SU-DHL-6 (cell line): ENCODE results near the gene PTPRE.

ENCODE experiments used
- H2AFZ ChIP-seq: fragments of 200-600 bp; sonication (generic); 2 replicates; pipeline ENCODE4 v1.6.1; 2014; ENCODE audit warnings: low read depth, mild to moderate bottlenecking, moderate library complexity, mixed read lengths, antibody characterized with exemption, low read length; ENCODE audit not compliant: severe bottlenecking
- H3F3A ChIP-seq: fragments of 200-600 bp; shearing (Covaris generic); 2 replicates; pipeline ENCODE4 v1.6.0; 2016; ENCODE audit warnings: antibody characterized with exemption, mild to moderate bottlenecking; ENCODE audit not compliant: insufficient read depth
- H3K27ac ChIP-seq: fragments of 200-600 bp; sonication (generic); 2 replicates; pipeline ENCODE4 v1.5.1; 2016; ENCODE audit warnings: low read depth, mild to moderate bottlenecking, low read length, moderate library complexity, mixed read lengths
- H3K27me3 ChIP-seq: fragments of 200-600 bp; sonication (generic), shearing (Covaris generic); 2 replicates; pipeline ENCODE4 v1.6.0; 2014; ENCODE audit warnings: mild to moderate bottlenecking, low read length
- H3K36me3 ChIP-seq: fragments of 200-600 bp; sonication (generic); 2 replicates; pipeline ENCODE4 v1.6.1; 2014; ENCODE audit warnings: mild to moderate bottlenecking, low read length, mixed read lengths
- H3K4me2 ChIP-seq: fragments of 300-600, 200-600 bp; shearing (Covaris generic), sonication (generic); 2 replicates; pipeline ENCODE4 v1.6.0; 2014; ENCODE audit warnings: low read length, low read depth, mild to moderate bottlenecking; ENCODE audit not compliant: poor library complexity, severe bottlenecking
- H3K4me3 ChIP-seq: fragments of 200-600 bp; sonication (generic); 2 replicates; pipeline ENCODE4 v1.5.1; 2014; ENCODE audit warnings: antibody characterized with exemption, low read length, mild to moderate bottlenecking, mixed read lengths; ENCODE audit not compliant: insufficient read depth, poor library complexity, severe bottlenecking
- H3K79me2 ChIP-seq: fragments of 200-600 bp; sonication (generic); 2 replicates; pipeline ENCODE4 v1.6.1; 2014; ENCODE audit warnings: mild to moderate bottlenecking, low read length, moderate library complexity; ENCODE audit not compliant: insufficient read depth
- H3K9ac ChIP-seq: fragments of 200-600 bp; sonication (generic); 2 replicates; pipeline ENCODE4 v1.7.0; 2014; ENCODE audit warnings: mild to moderate bottlenecking, low read length
- H3K9me2 ChIP-seq: fragments of 200-600 bp; sonication (generic); replicated peaks from 2 replicates; pipeline ENCODE4 v1.6.1; 2014; ENCODE audit warnings: low read length; ENCODE audit not compliant: insufficient read depth
- H3K9me3 ChIP-seq: fragments of 200-600 bp; sonication (generic); 2 replicates; pipeline ENCODE4 v1.6.1; 2014; ENCODE audit warnings: low read length, mixed read lengths; ENCODE audit not compliant: insufficient read depth
- H4K20me1 ChIP-seq: fragments of 200-600 bp; sonication (generic); 2 replicates; pipeline ENCODE4 v1.6.1; 2014; ENCODE audit warnings: low read depth, mild to moderate bottlenecking, antibody characterized with exemption, low read length, moderate library complexity, mixed read lengths
- CTCF ChIP-seq: fragments of 200-600 bp; sonication (generic); IDR thresholded peaks from one replicate; pipeline ENCODE4 v1.5.1; 2017; ENCODE audit warnings: antibody characterized with exemption, mild to moderate bottlenecking, low read length, moderate library complexity; ENCODE audit not compliant: insufficient read depth, poor library complexity, severe bottlenecking
- EZH2phosphoT487 ChIP-seq: fragments of 200-600 bp; sonication (generic), shearing (Covaris generic); conservative IDR thresholded peaks from 2 replicates; pipeline ENCODE4 v1.6.1; 2018; ENCODE audit warnings: mild to moderate bottlenecking, antibody characterized with exemption, low read length, moderate library complexity, mixed read lengths

Gene PTPRE

GRCh38 chr10:127908959-127909267 lies 2.0 kb downstream of the PTPRE start:
- no peaks in the 10 kb centered on the region for H3K9me2 ChIP-seq
- H3F3A ChIP-seq, result no peaks in the 10 kb centered on the region
- H3K27me3 ChIP-seq, result no peaks in the 10 kb centered on the region
- H3K9me3 ChIP-seq, result no peaks in the 10 kb centered on the region
- H3K36me3 ChIP-seq, result no peaks in the 10 kb centered on the region
- no peaks in the 10 kb centered on the region for H4K20me1 ChIP-seq
- H3K9ac ChIP-seq, result no peak overlapping the region
- no peak overlapping the region for H3K27ac ChIP-seq
- TF ChIP-seq EZH2phosphoT487 (no peak), CTCF (no peak)
- H3K4me2 ChIP-seq, result no peak overlapping the region
- H2AFZ ChIP-seq, result no peak overlapping the region
- H3K4me3 ChIP-seq, result no peak overlapping the region
- no peaks in the 10 kb centered on the region for H3K79me2 ChIP-seq

GRCh38 chr10:127909716-127910463 lies 3.0 kb downstream of the PTPRE start:
- no peak overlapping the region for H3K4me2 ChIP-seq
- no peaks in the 10 kb centered on the region for H3K36me3 ChIP-seq
- H4K20me1 ChIP-seq, result no peaks in the 10 kb centered on the region
- H3K27me3 ChIP-seq, result no peaks in the 10 kb centered on the region
- TF ChIP-seq CTCF (no peak), EZH2phosphoT487 (no peak)
- H3K9ac ChIP-seq, result no peak overlapping the region
- no peak overlapping the region for H3K4me3 ChIP-seq
- H3K27ac ChIP-seq, result no peak overlapping the region
- H3K9me2 ChIP-seq, result no peaks in the 10 kb centered on the region
- no peaks in the 10 kb centered on the region for H3F3A ChIP-seq
- H3K79me2 ChIP-seq, result no peaks in the 10 kb centered on the region
- H3K9me3 ChIP-seq, result no peaks in the 10 kb centered on the region
- H2AFZ ChIP-seq, result no peak overlapping the region

GRCh38 chr10:127910464-127910770 lies 3.5 kb downstream of the PTPRE start:
- Histone ChIP-seq H3K9me2 (no peaks in the 10 kb centered on the region), H4K20me1 (no peaks in the 10 kb centered on the region), H3K4me2 (no peak overlapping the region), H3F3A (no peaks in the 10 kb centered on the region), H3K79me2 (no peaks in the 10 kb centered on the region), H3K36me3 (no peaks in the 10 kb centered on the region), H2AFZ (no peak overlapping the region), H3K9ac (no peak overlapping the region), H3K27me3 (no peaks in the 10 kb centered on the region), H3K9me3 (no peaks in the 10 kb centered on the region), H3K4me3 (no peak overlapping the region), H3K27ac (no peak overlapping the region)
- no peak for TF ChIP-seq CTCF
- no peak for TF ChIP-seq EZH2phosphoT487
